GM19035 (cell line): ENCODE results near the gene TPD52L2.
A peak's percentile ranks its signal among the peaks of the same experiment; 100 is the strongest.
"Not testable (repeated sequence)": the region's sequence is repeated elsewhere in the genome, so short reads cannot be mapped to it uniquely, and the experiment has no call there.

ENCODE experiments used
- ATAC-seq: cut with Tn5 transposase; IDR thresholded peaks from one replicate; pipeline ENCODE4 v1.9.1; 2021; ENCODE audit not compliant: unreplicated experiment

TPD52L2 gene

GRCh38 chr20:63878899-63879663, 14.0 kb downstream of the TPD52L2 start:
- ATAC-seq, result no peak

GRCh38 chr20:63880901-63881300, 15.8 kb downstream of the TPD52L2 start:
- not testable (repeated sequence) for ATAC-seq

- ATAC-seq, result no peak
Observed at GRCh38 chr20:63881451-63882226, 16.6 kb downstream of the TPD52L2 start.

GRCh38 chr20:63882257-63883200, 17.5 kb downstream of the TPD52L2 start:
- ATAC-seq, result no peak

GRCh38 chr20:63883201-63883593, 18.1 kb downstream of the TPD52L2 start:
- ATAC-seq, result no peak

- no peak for ATAC-seq
Observed at GRCh38 chr20:63884506-63885263, 19.6 kb downstream of the TPD52L2 start.

GRCh38 chr20:63885264-63886053, 20.4 kb downstream of the TPD52L2 start:
- ATAC-seq, result no peak

- ATAC-seq, result no peak
Observed at GRCh38 chr20:63886054-63886419, 21.0 kb downstream of the TPD52L2 start.

- no peak for ATAC-seq
Observed at GRCh38 chr20:63886921-63887320, 21.9 kb downstream of the TPD52L2 start.

- no peak for ATAC-seq
Observed at GRCh38 chr20:63889241-63890200, 24.5 kb downstream of the TPD52L2 start.

- no peak for ATAC-seq
Observed at GRCh38 chr20:63890201-63890576, 25.1 kb downstream of the TPD52L2 start.

GRCh38 chr20:63890616-63891015, 25.5 kb downstream of the TPD52L2 start:
- no peak for ATAC-seq

- ATAC-seq, result no peak
Observed at GRCh38 chr20:63891061-63892002, 26.3 kb downstream of the TPD52L2 start.

GRCh38 chr20:63892402-63892801, 27.3 kb downstream of the TPD52L2 start:
- no peak for ATAC-seq

- no peak for ATAC-seq
Observed at GRCh38 chr20:63893999-63894357, 28.9 kb downstream of the TPD52L2 start.

GRCh38 chr20:63894358-63895201, 29.5 kb downstream of the TPD52L2 start, which contains the start of gene DNAJC5:
Gene DNAJC5 (plus strand): TSS chr20:63895126. CDS start chr20:63928346, 33,220 bp downstream.
- ATAC-seq, result peak; percentile 90
